OCI-LY7 (cell line): ENCODE data around the gene STAG1.

ENCODE experiments used
- EZH2phosphoT487 ChIP-seq: fragments of 200-600 bp; sonication (generic); IDR thresholded peaks from 2 replicates; pipeline ENCODE4 v1.6.1; 2018; ENCODE audit warnings: low read depth, borderline replicate concordance, mild to moderate bottlenecking, mixed run types, antibody characterized with exemption, low read length, moderate library complexity, mixed read lengths
- TF ChIP-seq, protein P1 (sequence below): fragments of 200-600 bp; sonication (generic); conservative IDR thresholded peaks from 2 replicates; pipeline ENCODE4 v1.5.1; 2014; ENCODE audit warnings: mild to moderate bottlenecking, antibody characterized with exemption, low read length, moderate library complexity, mixed read lengths

DNA sequence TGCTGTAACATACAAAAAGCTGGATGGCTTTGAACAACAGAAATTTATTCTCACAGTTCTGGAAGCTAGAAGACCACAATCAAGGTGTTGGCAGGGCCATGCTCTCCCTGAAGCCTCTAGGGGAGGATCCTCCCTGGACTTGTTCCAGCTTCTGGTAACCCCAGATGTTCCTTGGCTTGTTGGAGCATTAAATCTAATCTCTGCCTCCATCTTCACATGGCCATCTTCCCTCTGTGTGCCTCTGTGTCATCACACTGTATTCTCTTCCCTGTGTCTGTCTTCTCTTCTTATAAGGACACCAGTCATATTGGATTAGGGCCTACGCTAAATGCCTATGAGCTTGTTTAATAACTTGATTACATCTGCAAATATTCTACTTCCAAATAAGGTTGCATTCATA is 109.5 kb downstream of the STAG1 start:
- TF ChIP-seq, protein P1, sequence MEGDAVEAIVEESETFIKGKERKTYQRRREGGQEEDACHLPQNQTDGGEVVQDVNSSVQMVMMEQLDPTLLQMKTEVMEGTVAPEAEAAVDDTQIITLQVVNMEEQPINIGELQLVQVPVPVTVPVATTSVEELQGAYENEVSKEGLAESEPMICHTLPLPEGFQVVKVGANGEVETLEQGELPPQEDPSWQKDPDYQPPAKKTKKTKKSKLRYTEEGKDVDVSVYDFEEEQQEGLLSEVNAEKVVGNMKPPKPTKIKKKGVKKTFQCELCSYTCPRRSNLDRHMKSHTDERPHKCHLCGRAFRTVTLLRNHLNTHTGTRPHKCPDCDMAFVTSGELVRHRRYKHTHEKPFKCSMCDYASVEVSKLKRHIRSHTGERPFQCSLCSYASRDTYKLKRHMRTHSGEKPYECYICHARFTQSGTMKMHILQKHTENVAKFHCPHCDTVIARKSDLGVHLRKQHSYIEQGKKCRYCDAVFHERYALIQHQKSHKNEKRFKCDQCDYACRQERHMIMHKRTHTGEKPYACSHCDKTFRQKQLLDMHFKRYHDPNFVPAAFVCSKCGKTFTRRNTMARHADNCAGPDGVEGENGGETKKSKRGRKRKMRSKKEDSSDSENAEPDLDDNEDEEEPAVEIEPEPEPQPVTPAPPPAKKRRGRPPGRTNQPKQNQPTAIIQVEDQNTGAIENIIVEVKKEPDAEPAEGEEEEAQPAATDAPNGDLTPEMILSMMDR, result no peak
- no peak for TF ChIP-seq EZH2phosphoT487
